ELF-1 (cell line): ENCODE results near the gene NR1D2.
"Not testable (repeated sequence)": the region's sequence is repeated elsewhere in the genome, so short reads cannot be mapped to it uniquely, and the experiment has no call there.

ENCODE experiments used
- DNase-seq: peaks from one replicate; pipeline ENCODE4 v3.0.0-alpha.2; 2016; ENCODE audit warnings: low read depth, low spot score

The NR1D2 gene

DNA sequence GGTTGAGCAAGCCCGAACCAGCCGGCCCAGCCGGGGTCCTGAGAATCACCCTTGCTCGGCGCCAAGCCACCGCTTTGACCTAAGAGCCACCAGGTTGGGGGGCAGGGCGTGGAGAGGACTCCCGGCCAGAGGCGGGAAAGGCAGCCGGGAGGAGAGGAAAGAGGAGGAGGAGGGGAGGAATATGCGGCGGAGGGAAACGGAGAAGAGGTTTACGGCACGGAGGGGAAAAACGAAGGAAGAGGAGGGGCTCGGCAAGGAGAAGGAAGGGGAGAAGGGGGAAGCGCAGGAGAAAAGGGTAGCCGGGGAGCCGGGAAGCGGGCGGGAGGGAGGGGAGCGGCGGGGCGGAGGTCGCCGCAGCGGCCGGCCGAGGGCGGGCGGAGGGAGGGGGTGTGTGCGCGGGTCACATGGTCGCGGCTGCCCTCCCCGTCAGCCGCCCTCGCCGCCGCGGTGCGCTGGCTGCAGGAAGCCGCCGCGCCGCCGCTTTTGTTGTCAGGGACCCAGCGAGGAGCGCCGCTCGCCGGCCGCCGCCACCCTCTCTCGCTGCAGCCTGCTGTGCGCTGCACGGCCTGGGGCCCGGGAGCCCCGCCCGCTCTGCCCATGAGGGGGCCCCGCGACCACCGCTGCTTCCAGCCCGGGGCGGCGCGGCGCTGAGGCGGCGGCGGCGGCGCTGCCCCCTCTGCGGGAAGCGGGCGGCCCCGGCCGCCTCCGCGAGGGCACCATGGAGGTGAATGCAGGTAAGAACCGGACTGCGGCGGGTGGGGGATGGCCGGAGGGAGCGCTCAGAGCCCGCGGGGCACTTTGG is at the start of gene NR1D2:
TSS of gene NR1D2 (plus strand) at position 426 of the 802 bp plus-strand sequence. CDS start at position 719, 293 bp downstream.
- DNase-seq: peak; percentile 82

DNA sequence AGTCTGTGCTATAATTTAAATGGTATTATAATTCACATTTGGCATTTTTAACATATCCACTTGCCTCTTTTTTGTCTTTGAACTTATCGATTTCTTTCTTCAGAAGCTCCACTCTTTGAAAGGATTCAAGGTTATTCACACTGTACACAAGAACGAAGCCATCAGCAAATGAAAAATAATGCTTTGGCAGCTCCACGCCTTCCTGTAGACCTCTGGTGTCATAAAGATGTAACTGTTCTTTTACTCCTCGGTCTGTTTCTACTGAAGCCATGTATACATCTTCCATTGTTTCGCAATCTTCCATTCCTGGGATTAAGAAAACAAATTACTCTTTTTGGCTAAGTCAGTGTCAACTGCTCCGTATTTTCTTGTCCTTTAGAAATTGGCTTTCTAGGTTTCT is 44.3 kb upstream of the NR1D2 start:
- no peak for DNase-seq

DNA sequence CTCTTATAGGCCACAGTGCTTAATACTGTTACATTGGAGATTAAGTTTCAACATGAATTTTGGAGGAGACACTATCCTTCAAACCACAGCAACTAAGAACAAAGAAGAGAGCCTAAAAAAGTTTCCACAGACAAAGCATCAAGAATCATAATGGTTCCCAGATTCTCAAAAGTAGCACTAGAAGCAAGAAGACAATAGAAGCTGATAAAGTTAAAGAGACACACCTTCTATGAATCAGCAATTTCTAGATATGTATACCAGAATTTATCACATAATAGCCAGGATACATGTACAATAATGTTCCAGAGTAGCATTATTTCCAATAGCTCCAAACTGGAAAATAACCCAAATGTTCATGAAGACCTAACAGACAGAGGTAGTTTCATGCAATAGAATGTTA is 40.5 kb upstream of the NR1D2 start:
- no peak for DNase-seq

DNA sequence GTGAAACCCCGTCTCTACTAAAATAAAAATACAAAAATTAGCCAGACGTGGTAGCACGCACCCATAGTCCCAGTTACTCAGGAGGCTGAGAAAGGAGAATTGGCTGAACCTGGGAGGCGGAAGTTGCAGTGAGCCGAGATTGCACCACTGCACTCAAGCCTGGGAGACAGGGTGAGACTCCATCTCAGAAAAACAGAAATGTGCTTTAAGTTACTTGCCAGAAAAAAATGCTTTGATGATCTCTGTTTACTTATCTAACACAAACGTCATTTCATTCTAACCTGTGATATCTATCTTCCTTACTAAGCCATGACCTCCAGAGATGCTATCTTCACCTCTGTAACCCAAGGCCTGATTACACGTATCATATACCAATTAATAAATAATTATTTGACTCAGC is 35.7 kb upstream of the NR1D2 start:
- DNase-seq: no peak

DNA sequence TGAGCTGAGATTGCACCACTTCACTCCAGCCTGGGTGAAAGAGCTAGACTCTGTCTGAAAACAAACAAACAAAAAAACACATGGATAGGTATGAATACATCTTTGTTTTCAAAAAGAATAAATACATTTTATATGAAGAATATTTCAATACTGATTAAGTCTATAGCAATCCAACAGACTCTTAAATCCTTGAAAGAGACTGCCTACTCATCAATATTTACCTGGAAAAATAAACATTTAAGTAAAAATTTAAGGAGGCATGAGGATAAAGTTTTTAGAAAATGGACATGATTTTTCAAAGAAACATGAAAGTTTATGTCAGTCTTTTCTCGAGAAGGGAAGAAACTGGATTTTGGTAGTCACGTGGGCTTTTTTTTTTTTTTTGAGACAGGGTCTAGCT is 33.7 kb upstream of the NR1D2 start:
- no peak for DNase-seq

DNA sequence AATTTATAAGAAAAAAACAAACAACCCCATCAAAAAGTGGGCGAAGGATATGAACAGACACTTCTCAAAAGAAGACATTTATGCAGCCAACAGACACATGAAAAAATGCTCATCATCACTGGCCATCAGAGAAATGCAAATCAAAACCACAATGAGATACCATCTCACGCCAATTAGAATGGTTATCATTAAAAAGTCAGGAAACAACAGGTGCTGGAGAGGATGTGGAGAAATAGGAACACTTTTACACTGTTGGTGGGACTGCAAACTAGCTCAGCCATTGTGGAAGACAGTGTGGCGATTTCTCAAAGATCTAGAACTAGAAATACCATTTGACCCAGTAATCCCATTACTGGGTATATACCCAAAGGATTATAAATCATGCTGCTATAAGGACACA is 32.8 kb upstream of the NR1D2 start:
- DNase-seq: not testable (repeated sequence)

DNA sequence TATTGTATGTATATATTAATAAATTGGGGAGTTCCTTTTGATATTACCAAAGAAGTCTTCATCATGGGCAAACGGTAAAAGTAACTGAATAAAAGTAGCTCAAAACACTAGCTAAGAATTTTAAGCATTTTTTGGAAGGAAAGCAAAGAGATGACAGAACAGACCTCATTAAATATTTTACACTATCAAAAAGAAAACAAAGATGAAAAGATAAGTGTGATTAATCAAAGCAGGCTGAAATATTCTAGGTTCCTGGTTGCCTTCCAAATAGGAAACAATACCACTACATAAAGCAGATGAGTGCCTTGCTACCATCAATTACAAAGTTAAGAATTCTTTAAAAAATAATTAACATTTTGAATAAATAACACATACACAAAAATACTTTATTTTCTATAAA is 31.9 kb upstream of the NR1D2 start:
- no peak for DNase-seq

DNA sequence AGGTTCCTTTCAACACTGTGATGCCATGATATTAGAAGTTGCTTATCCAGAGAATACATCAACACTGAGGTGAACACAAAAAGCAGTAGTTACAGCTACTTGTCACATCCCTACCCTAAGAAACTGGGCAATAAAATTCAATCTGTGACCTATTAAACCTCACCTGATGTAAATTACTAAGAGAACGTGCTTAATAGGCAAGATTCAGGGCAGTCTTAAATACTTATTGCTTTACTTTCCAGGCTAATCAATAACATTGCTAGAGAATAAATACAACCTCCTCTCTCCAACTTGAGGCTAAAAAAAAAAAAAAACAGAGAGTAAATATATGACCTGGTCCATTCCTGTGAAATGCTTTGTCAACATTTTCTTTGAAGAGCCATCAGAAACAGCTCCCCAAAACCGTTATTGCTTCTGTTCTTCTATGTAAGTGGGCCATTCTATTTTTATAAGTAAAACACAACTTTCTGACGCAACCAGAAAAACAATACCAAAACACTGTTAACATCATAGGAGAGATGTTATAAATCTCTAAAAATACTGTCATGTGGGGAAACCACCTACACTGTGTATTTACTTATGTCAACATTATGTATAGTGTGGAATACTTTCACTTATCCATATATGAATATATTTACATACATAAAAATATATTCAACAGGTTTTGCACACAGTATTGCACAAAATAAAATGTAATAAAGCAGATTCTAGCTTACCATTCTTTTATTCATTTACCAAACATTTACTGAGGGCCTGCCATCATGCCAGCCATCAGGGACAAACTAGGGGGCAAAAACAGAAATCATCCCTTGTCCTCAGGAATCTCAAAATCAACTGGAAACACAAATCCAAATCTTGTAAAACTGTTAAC is 31.0 kb upstream of the NR1D2 start:
- DNase-seq: no peak

DNA sequence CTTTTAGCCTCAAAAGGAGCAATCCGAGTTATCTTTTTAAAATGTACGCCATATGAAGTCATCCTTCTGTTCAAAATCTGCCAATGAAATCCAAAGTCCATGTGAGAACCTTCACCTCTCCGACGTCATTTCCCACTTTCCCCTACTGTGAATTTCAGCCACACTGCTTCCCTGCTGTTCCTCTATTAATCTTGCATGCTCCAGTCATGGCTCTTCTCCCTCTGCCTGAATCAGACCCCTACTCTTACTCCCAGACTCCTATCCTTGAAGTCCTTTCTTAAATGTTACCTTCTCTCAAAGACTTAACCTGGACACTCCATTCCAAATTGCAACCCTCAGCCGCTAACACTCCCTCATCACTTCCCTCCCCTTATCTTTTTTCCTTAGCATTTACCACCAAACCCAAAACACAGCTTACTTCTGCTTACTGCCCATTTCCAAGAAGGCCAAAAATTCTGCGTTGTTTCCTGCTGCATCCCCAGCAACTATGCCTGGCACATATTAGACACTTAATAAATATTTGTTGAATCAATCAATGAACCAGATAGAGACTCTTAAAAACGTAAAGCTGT is 29.5 kb upstream of the NR1D2 start:
- no peak for DNase-seq

DNA sequence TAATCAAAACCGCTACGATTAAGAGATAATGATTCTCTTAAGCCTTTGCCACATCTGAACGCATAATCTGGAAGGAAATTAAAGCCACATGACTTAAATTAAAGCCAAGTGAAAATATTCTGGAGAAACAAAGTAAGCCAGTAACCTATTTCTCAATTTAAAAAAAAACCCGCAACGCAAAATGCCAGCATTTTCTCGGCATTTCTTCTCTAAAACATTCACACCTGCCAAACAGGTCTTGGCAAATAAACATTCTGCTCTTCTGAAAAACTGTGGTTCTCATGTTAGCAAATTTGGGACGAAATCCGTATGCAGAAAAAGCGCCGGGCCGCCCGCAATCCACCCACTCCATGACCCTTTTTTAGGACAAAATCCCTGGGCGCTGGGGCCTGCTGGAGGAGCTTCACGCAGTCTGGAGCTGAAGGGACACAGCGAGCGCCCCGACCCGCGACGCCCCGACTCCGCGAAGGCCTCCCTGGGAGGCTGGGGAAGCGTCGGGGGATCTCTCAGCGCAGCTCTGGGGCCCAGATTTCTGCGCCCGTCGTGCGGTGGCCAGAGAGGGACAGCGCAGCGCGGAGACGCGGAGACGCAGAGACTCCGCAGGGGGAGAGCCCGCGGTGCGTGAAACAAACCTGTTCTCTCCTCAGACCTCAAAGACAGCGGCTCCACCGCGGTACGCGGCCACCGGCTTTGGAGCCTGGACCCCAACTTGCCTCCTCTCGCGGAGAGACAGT is 28.8 kb upstream of the NR1D2 start:
- DNase-seq: no peak

DNA sequence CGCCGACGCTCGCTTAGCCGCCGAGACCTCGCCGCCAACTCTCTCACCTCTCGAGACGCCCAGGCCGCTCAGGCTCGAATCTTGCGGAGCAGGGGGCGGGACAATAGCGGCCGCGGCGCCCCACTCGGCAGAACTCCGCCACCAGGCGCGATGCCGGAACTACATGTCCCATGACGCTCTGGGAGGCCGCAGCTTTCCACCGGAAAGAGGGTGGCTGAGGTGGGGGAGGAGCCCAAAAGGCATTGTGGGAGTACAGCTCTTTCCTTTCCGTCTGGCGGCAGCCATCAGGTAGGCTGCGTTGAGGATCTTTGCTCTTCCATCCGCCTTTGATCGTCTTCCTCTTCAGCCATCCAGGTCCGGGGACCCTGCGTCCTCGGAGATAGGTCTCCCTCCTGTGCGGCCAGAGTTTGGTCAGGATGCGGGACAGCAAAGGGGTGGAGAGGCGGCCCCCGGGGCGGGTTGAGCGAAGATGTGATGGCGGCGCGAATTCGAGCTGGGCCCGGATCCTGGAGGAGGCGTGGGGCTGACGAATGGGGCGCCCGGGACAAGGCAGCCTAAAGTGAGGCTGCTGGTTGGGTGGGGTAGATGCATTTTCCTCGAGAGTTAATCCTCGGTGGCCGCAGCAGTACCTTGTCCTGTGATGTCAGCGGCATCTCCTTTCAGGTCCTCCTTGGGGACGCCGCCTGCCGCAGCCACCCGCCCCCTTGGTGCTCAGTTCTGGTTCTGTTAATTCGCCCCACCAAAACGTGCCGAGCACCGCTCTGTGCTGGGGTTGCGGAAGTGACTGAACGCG is 28.0 kb upstream of the NR1D2 start, which contains the start of the genes NKIRAS1 and RPL15:
TSS of gene NKIRAS1 (minus strand) at position 105 of the 793 bp plus-strand sequence. CDS start 6,086 bp downstream, outside the sequence.
TSS of gene RPL15 (plus strand) at position 247 of the 793 bp plus-strand sequence. CDS start 728 bp downstream, outside the sequence.
- DNase-seq: peak; percentile 98

DNA sequence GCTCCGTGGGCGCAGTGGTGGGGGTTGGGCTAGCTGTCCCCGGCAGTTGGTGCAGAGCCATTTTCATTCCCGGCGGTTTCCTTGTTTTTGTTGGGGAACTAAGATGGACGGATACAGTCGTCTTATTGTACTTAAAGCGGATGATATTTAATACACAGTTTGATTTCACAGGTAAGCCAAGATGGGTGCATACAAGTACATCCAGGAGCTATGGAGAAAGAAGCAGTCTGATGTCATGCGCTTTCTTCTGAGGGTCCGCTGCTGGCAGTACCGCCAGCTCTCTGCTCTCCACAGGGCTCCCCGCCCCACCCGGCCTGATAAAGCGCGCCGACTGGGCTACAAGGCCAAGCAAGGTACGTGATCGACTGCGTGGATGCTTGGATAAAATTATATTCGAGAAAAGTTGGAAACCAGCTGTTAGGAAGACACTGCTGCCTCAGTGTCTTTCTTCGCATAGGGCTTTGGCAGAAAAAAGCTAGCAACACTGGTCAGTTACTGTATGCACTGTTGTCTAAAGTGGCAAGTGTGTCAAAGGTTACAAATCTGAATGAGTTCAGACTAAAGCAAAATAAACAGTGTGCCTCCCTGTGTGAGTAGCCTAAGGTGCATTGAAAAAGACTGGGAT is 27.3 kb upstream of the NR1D2 start:
- DNase-seq: not testable (repeated sequence)

DNA sequence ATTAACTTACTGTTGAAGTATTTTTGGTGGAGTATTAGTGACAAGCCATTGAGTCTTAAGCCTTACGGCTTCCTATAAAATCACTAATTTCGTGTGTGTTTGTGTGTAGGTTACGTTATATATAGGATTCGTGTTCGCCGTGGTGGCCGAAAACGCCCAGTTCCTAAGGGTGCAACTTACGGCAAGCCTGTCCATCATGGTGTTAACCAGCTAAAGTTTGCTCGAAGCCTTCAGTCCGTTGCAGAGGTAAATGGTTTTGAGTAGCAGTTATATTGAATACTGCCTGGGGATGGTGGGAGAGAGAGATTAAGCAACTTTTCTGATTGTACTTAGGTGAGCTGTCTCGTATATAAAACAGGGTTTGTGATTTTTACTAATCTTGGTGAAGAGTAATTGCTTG is 26.8 kb upstream of the NR1D2 start:
- not testable (repeated sequence) for DNase-seq

DNA sequence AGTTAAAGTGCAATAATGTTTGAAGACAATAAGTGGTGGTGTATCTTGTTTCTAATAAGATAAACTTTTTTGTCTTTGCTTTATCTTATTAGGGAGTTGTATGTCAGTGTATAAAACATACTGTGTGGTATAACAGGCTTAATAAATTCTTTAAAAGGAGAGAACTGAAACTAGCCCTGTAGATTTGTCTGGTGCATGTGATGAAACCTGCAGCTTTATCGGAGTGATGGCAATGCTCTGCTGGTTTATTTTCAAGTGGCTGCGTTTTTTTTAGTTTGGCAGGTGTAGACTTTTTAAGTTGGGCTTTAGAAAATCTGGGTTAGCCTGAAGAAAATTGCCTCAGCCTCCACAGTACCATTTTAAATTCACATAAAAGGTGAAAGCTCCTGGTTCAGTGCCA is 25.5 kb upstream of the NR1D2 start:
- no peak for DNase-seq

DNA sequence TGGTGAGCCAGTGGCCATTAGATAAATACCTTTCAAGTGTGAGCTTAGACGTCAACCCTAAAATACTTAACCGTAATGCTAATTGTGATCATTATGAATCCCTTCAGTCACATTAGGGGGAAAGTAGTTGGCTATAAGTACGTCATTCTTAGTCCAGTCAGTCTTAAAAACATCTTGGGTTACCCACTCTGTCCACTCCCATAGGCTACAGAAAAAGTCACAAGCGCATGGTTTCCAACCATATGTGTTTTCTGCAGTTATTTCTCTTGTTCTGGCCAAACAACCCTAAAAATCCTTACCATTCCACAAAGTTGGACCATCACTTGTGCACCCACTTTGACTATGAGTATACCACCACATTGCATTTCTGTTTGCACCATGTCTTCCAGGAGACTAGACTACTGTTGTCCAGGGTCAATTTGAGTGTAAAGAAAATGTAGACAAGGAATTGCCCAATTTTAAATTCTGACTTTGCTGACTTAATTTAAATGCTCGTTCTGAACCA is 24.9 kb upstream of the NR1D2 start:
- DNase-seq: no peak

DNA sequence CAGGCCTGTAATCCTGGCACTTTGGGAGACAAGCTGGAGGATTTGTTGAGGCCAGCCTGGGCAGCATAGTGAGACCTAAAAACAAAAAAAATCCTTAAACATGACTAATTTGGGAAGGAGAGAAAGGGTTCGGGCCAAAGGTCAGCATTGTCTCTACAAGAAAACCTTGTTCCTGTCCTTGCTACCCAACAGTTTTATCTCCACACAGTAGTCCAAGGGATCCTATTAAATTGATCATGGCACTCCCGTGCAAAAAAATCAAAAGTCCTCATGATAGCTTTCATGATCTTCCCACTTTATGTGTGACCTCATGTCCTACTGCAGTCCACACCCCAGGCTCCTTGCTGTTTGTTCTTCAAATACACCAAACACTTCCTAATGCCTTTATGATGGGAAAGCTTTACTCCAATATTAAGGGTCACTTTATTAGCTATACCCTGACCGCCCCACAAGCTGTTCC is 24.0 kb upstream of the NR1D2 start:
- DNase-seq: no peak

DNA sequence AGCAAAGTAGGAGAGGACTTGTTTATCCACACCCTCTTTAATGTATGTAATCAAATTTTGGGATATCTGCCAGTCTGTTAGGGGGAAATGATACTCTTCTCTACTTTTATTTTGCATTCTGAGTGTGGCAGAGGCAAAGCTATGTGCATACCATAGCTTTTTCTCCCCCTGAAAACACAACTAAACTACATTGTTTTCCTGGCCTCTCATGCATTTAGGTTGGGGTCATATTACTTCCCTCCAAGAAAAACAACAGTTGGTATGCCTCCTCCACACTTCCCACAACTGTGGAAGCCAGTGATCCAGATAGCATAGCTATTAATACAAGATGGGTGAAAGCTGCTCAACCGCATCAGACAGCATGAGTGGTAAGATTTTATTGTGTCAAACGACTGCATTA is 21.3 kb upstream of the NR1D2 start:
- DNase-seq: no peak

DNA sequence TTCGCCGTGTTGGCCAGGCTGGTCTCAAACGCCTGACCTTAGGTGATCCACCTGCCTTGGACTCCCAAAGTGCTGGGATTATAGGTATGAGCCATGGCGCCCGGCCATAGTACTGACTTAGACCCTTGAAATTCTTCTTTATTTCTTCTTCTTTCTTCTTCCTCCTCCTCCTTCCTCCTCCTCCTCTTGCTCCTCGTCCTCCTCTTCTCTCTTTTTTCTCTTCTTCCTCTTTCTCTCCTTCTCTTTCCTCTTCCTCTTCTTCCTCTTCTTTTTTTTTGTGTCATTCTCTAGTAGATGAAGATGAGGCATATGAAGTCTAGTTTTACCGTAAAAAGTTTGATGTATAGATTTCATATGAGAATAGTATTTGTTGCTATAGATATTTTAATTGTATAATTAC is 18.8 kb upstream of the NR1D2 start:
- DNase-seq: no peak

DNA sequence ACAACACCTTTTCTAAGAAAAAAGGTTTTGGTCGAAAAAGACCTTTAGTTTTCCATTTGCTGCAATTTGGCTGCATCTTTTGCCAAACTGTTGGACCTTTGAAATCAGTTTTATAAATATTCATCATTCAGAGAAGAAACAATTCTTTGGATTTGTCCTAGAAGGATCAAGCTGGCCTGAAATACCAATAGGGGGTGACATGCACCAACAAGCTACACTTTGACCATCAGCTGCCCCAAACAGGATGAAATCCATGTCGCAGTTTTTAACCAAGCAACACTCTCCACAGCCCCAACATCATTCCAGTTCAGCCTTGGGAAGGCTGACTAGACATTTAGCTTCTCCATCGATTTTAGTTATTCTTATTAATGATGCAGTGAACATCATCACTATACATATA is 18.4 kb upstream of the NR1D2 start:
- no peak for DNase-seq

DNA sequence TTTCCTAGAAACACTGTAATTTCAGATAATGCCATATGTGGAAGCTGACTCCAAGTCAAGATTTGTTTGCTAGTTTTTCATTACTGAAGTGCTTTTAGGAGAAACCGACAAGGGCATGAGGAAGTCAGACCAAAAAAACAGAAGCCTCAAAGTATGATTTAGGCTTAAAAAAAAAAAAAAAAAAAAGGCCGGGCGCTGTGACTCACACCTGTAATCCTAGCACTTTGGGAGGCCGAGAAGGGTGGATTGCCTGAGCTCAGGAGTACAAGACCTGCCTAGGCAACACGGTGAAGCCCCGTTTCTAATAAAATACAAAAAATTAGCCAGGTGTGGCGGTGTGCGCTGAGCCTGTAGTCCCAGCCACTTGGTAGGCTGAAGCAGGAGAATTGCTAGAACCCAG is 16.6 kb upstream of the NR1D2 start:
- DNase-seq: no peak
